Measurements from ENCODE around the gene DLL3. TPM values are rescaled to one million over a fixed set of nuclear protein-coding genes. Genes with fewer than 3 reads are reported as not detected.

Gene DLL3
- total RNA-seq, 1 donor from 2014 or later: 0.62 TPM

DNA sequence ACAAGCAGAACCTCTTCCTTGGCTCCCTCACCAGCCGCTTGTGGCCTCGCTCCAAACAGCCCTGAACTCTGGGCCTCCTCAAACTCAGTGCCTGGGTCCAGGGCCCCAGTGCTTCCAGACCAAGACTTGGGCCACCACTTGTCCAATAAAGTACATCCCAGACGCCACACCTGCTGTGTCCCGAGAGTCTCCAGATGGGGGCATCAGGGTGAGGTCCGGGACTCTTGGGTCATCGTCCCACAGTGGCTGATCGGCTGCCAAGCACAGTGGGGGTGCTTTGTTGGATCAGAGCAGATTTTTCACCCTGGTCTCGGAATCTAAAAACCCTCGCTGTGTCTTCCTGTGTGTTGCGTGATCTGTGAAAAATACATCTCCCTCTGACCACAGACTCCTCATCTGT, 9.0 kb upstream of the DLL3 start:
- TF ChIP-seq, protein P1, sequence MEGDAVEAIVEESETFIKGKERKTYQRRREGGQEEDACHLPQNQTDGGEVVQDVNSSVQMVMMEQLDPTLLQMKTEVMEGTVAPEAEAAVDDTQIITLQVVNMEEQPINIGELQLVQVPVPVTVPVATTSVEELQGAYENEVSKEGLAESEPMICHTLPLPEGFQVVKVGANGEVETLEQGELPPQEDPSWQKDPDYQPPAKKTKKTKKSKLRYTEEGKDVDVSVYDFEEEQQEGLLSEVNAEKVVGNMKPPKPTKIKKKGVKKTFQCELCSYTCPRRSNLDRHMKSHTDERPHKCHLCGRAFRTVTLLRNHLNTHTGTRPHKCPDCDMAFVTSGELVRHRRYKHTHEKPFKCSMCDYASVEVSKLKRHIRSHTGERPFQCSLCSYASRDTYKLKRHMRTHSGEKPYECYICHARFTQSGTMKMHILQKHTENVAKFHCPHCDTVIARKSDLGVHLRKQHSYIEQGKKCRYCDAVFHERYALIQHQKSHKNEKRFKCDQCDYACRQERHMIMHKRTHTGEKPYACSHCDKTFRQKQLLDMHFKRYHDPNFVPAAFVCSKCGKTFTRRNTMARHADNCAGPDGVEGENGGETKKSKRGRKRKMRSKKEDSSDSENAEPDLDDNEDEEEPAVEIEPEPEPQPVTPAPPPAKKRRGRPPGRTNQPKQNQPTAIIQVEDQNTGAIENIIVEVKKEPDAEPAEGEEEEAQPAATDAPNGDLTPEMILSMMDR (IDR thresholded peaks at IDR 0.05): no peak
- H3K27me3 Mint-ChIP-seq (ENCODE audit: unreplicated experiment): no peaks in the 10 kb centered on the region

GRCh38 chr19:39492225-39492624, 6.5 kb upstream of the DLL3 start:
- TF ChIP-seq, protein P1 (IDR thresholded peaks at IDR 0.05): no peak
- H3K9me3 Mint-ChIP-seq (ENCODE audit: unreplicated experiment): no peaks in the 10 kb centered on the region
- peaks cover 9% of the 10 kb centered on the region for H3K27me3 Mint-ChIP-seq (ENCODE audit: unreplicated experiment)
- peaks cover 17% of the 10 kb centered on the region for H3K36me3 Mint-ChIP-seq (ENCODE audit: unreplicated experiment)
- H3K27ac Mint-ChIP-seq (ENCODE audit: unreplicated experiment): no peak overlapping the region
- no peaks in the 10 kb centered on the region for H3K4me1 Mint-ChIP-seq (ENCODE audit: unreplicated experiment)
- no peak overlapping the region for H3K4me3 Mint-ChIP-seq (ENCODE audit: unreplicated experiment)
- no peak for DNase-seq (ENCODE audit: extremely low spot score, unreplicated experiment)

More for the DNA sequence above, 9.0 kb upstream of the DLL3 start:
- Mint-ChIP-seq H3K36me3 (ENCODE audit: unreplicated experiment) (peaks cover 20% of the 10 kb centered on the region), H3K27ac (ENCODE audit: unreplicated experiment) (no peak overlapping the region), H3K4me3 (ENCODE audit: unreplicated experiment) (no peak overlapping the region), H3K4me1 (ENCODE audit: unreplicated experiment) (no peaks in the 10 kb centered on the region), H3K9me3 (ENCODE audit: unreplicated experiment) (no peaks in the 10 kb centered on the region)
- DNase-seq (ENCODE audit: extremely low spot score, unreplicated experiment): no peak

GRCh38 chr19:39492788-39493187, 6.0 kb upstream of the DLL3 start:
- H3K27ac Mint-ChIP-seq (ENCODE audit: unreplicated experiment): no peak overlapping the region
- peaks cover 17% of the 10 kb centered on the region for H3K36me3 Mint-ChIP-seq (ENCODE audit: unreplicated experiment)

GRCh38 chr19:39494661-39495060, 4.1 kb upstream of the DLL3 start:
- no peak overlapping the region for H3K4me3 Mint-ChIP-seq (ENCODE audit: unreplicated experiment)
- H3K4me1 Mint-ChIP-seq (ENCODE audit: unreplicated experiment): peaks cover 17% of the 10 kb centered on the region
- H3K9me3 Mint-ChIP-seq (ENCODE audit: unreplicated experiment): no peaks in the 10 kb centered on the region
- peaks cover 5% of the 10 kb centered on the region for H3K36me3 Mint-ChIP-seq (ENCODE audit: unreplicated experiment)
- no peak for DNase-seq (ENCODE audit: extremely low spot score, unreplicated experiment)
- no peak overlapping the region for H3K27ac Mint-ChIP-seq (ENCODE audit: unreplicated experiment)
- peaks cover 21% of the 10 kb centered on the region for H3K27me3 Mint-ChIP-seq (ENCODE audit: unreplicated experiment)
- TF ChIP-seq, protein P1 (IDR thresholded peaks at IDR 0.05): no peak

More at GRCh38 chr19:39492788-39493187, 6.0 kb upstream of the DLL3 start:
- TF ChIP-seq, protein P1 (IDR thresholded peaks at IDR 0.05): no peak
- H3K27me3 Mint-ChIP-seq (ENCODE audit: unreplicated experiment): peaks cover 9% of the 10 kb centered on the region
- peaks cover 3% of the 10 kb centered on the region for H3K4me1 Mint-ChIP-seq (ENCODE audit: unreplicated experiment)
- H3K9me3 Mint-ChIP-seq (ENCODE audit: unreplicated experiment): no peaks in the 10 kb centered on the region
- H3K4me3 Mint-ChIP-seq (ENCODE audit: unreplicated experiment): no peak overlapping the region
- no peak for DNase-seq (ENCODE audit: extremely low spot score, unreplicated experiment)

DNA sequence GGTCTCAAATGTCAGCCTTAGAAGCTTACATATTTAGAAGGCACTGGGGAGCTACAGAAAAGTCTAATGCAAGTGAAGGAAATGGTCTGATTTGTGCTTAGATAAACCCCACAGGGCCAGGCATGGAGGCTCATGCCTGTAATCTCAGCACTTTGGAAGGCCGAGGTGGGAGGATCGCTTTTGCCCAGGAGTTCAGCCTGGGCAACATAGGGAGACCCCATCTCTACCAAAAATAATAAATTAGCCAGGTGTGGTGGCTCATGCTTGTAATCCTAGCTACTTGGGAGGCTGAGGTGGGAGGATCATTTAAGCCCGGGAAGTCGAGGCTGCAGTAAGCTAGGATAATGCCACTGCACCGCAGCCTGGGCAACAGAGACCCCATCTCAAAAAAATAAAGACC, 2.7 kb upstream of the DLL3 start:
- peaks cover 18% of the 10 kb centered on the region for H3K4me1 Mint-ChIP-seq (ENCODE audit: unreplicated experiment)
- no peaks in the 10 kb centered on the region for H3K36me3 Mint-ChIP-seq (ENCODE audit: unreplicated experiment)
- peaks cover 31% of the 10 kb centered on the region for H3K27me3 Mint-ChIP-seq (ENCODE audit: unreplicated experiment)
- TF ChIP-seq, protein P1 (IDR thresholded peaks at IDR 0.05): no peak
- no peak for DNase-seq (ENCODE audit: extremely low spot score, unreplicated experiment)
- H3K4me3 Mint-ChIP-seq (ENCODE audit: unreplicated experiment): no peak overlapping the region
- H3K27ac Mint-ChIP-seq (ENCODE audit: unreplicated experiment): no peak overlapping the region
- H3K9me3 Mint-ChIP-seq (ENCODE audit: unreplicated experiment): no peaks in the 10 kb centered on the region

Measured in osteocyte (in vitro differentiated cells).